Measurements from ENCODE around the gene DPH3.

Gene DPH3

DNA sequence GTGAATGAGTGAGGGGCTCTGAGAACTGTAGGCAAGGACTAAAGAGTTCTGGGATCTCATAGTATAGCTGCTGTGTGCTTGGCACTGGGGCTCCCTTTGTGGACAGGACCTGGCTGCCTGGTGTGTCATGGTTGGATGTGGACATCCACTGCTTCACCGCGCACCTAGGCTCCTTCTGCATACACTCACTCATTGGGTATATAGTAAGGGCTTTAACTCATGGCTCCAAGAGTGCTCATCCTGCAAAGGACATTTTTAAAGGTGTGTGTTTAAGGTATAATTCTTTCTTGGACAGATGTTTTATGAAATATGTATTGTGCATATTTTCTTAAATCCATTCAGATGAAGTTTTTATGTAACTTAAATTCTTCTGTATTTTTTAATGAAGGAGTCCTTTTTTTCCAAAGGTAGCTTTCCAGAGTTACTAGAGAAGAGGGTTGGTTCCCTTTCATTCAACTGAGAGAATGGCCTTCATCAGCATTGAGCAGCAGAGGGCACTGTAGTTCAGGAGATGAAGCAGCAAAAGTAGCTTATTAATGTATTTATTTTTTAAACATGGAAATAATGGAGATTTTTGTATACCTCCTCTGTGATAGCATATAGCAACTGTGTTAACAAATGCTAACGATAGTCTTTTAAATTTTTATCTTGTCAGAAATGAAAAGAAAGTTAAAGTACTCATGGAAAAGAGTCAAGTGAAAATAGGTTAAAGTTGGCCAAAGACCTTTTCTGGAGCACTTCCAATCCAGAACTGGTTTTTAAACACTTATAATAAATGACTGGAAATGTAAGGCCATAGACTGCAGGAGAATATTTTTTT, 25.5 kb upstream of the DPH3 start:
- ChIA-PET CTCF (interaction anchor here (0.6 to 3.6 kb wide), 42 partner anchors 9 to 1510 kb away, joined by 3 to 67 read pairs (median 4); partner anchors contain the start of genes EAF1, METTL6 and OXNAD1), POLR2A (no interaction called here)
- H3K4me3 ChIP-seq (ENCODE audit: low read depth, low read length), result no peak overlapping the region
- H3K4me1 ChIP-seq (ENCODE audit: control insufficient read depth, insufficient read depth, low read length), result no peaks in the 10 kb centered on the region
- TF ChIP-seq ZNF626 (tag by site-specific recombination; IDR thresholded peaks at IDR 0.05) (no peak), ZNF654 (tag by site-specific recombination; IDR thresholded peaks at IDR 0.05; ENCODE audit: low read depth) (peak; percentile 92), CTCF (tag by site-specific recombination; IDR thresholded peaks at IDR 0.05) (peak; percentile 49; the same call in 1 of the 2 replicates), ZNF280D (tag by site-specific recombination; IDR thresholded peaks at IDR 0.05) (no peak), TCF7L2 (IDR thresholded peaks at IDR 0.05; ENCODE audit: borderline replicate concordance, low read depth, low read length) (no peak), BCL11A (tag by site-specific recombination; IDR thresholded peaks at IDR 0.05; ENCODE audit: low read depth) (no peak)
- no peak overlapping the region for H3K27ac ChIP-seq (ENCODE audit: extremely low read depth, low read depth, low read length)
- H3K36me3 ChIP-seq (ENCODE audit: control insufficient read depth in 2 of 2, insufficient read depth in 1 of 2, low read length in 2 of 2), result peaks cover 0 to 41% of the 10 kb centered on the region in 2 experiments
- no peaks in the 10 kb centered on the region for H3K9me3 ChIP-seq (ENCODE audit: control insufficient read depth, insufficient read depth, low read depth, low read length)

GRCh38 chr3:16289144-16289889, 24.6 kb upstream of the DPH3 start:
- Histone ChIP-seq H3K36me3 (ENCODE audit: control insufficient read depth in 2 of 2, insufficient read depth in 1 of 2, low read length in 2 of 2) (peaks cover 0 to 38% of the 10 kb centered on the region in 2 experiments; a peak in 2 of 3 replicates), H3K4me1 (ENCODE audit: control insufficient read depth, insufficient read depth, low read length) (no peaks in the 10 kb centered on the region), H3K9me3 (ENCODE audit: control insufficient read depth, insufficient read depth, low read depth, low read length) (no peaks in the 10 kb centered on the region), H3K4me3 (ENCODE audit: low read depth, low read length) (no peak overlapping the region), H3K27ac (ENCODE audit: extremely low read depth, low read depth, low read length) (no peak overlapping the region)
- ChIA-PET POLR2A (no interaction called here), CTCF (interaction anchor here (0.8 to 2.6 kb wide), 15 partner anchors 15 to 1087 kb away, joined by 3 to 14 read pairs (median 5); no protein-coding TSS in a partner anchor)
- no peak for TF ChIP-seq ZBTB1 (tag by site-specific recombination; IDR thresholded peaks at IDR 0.05)
- no peak for TF ChIP-seq ZNF792 (tag by site-specific recombination; IDR thresholded peaks at IDR 0.05)
- TF ChIP-seq ZSCAN16 (tag by site-specific recombination; IDR thresholded peaks at IDR 0.05), result no peak
- no peak for TF ChIP-seq SCRT1 (tag by site-specific recombination; IDR thresholded peaks at IDR 0.05; ENCODE audit: borderline replicate concordance)

GRCh38 chr3:16288664-16289063, 23.9 kb upstream of the DPH3 start:
- Histone ChIP-seq H3K4me3 (ENCODE audit: low read depth, low read length) (no peak overlapping the region), H3K27ac (ENCODE audit: extremely low read depth, low read depth, low read length) (no peak overlapping the region), H3K4me1 (ENCODE audit: control insufficient read depth, insufficient read depth, low read length) (no peaks in the 10 kb centered on the region), H3K9me3 (ENCODE audit: control insufficient read depth, insufficient read depth, low read depth, low read length) (no peaks in the 10 kb centered on the region), H3K36me3 (ENCODE audit: control insufficient read depth in 2 of 2, insufficient read depth in 1 of 2, low read length in 2 of 2) (peaks cover 0 to 42% of the 10 kb centered on the region in 2 experiments; a peak in 2 of 3 replicates)
- CTCF ChIA-PET, result interaction anchor here (0.8 to 2.0 kb wide), 9 partner anchors 15 to 279 kb away, joined by 3 to 7 read pairs (median 5); no protein-coding TSS in a partner anchor
- POLR2A ChIA-PET, result no interaction called here
- TF ChIP-seq GFI1B (tag by site-specific recombination; IDR thresholded peaks at IDR 0.05) (no peak), SALL2 (tag by site-specific recombination; IDR thresholded peaks at IDR 0.05; ENCODE audit: borderline replicate concordance) (no peak), ZNF514 (tag by site-specific recombination; IDR thresholded peaks at IDR 0.05) (no peak), ZNF391 (tag by site-specific recombination; IDR thresholded peaks at IDR 0.05; ENCODE audit: borderline replicate concordance, low read depth) (no peak), ZNF610 (tag by site-specific recombination; IDR thresholded peaks at IDR 0.05; ENCODE audit: borderline replicate concordance) (no peak), FEZF1 (tag by site-specific recombination; IDR thresholded peaks at IDR 0.05) (no peak), ZNF211 (tag by site-specific recombination; IDR thresholded peaks at IDR 0.05; ENCODE audit: low read depth) (no peak), ZNF280D (tag by site-specific recombination; IDR thresholded peaks at IDR 0.05) (no peak), ZNF10 (tag by site-specific recombination; IDR thresholded peaks at IDR 0.05) (no peak), ZNF19 (tag by site-specific recombination; IDR thresholded peaks at IDR 0.05; ENCODE audit: low read depth) (no peak), ZNF600 (tag by site-specific recombination; IDR thresholded peaks at IDR 0.05) (no peak), ZNF792 (tag by site-specific recombination; IDR thresholded peaks at IDR 0.05) (no peak)
